HG03442 (cell line): Measurements from ENCODE around the gene CLIC4.
"Not testable (repeated sequence)": the region's sequence is repeated elsewhere in the genome, so short reads cannot be mapped to it uniquely, and the experiment has no call there.

Experiments used
- ATAC-seq: cut with Tn5 transposase; IDR thresholded peaks from one replicate; pipeline ENCODE4 v1.9.1; 2021; ENCODE audit warnings: mild to moderate bottlenecking, moderate library complexity; ENCODE audit not compliant: unreplicated experiment

CLIC4 gene

DNA sequence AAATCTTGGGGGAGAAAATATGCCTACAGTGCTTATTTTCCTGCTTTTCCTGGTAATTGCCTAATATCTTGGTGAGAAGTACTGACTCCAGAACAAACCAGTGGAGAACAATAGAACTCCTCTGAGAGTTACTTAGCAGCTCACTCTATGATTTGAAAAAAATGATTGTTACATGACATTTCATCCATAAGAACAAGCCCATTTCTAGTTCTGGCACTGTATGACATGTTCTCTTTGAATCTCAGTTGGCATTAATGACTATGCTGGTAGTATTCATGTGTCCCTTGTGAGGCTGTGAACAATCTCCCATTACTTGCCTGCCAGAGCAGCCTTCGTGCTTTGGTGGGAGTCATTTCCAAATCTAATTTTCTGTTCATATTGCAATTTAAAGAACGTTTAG, 58.0 kb downstream of the CLIC4 start:
- no peak for ATAC-seq

DNA sequence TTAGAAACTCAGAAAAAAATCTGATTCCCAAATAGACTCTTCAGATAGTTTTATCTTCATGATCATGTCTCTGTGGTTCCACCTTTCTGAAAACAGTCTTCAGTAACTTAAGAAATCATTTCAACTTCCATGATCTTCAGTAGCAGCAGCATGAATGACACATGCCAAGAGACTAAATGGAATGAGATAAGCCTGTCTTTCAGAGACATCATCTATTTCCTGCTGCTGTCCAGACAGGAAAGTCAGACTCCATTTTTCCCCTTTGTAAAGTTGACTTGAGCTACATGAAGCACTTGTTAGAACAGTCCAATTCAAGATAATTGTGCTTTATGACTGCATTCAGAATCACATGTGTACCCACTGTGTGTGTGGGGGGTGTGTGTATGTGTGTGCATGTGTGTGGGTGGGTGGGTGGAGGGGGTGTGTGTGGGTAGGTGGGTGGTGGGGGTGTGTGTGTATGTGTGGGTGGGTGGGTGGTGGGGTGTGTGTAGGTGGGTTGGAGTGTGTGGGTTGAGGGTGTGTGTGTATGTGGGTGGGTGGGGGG, 58.8 kb downstream of the CLIC4 start:
- ATAC-seq: no peak

DNA sequence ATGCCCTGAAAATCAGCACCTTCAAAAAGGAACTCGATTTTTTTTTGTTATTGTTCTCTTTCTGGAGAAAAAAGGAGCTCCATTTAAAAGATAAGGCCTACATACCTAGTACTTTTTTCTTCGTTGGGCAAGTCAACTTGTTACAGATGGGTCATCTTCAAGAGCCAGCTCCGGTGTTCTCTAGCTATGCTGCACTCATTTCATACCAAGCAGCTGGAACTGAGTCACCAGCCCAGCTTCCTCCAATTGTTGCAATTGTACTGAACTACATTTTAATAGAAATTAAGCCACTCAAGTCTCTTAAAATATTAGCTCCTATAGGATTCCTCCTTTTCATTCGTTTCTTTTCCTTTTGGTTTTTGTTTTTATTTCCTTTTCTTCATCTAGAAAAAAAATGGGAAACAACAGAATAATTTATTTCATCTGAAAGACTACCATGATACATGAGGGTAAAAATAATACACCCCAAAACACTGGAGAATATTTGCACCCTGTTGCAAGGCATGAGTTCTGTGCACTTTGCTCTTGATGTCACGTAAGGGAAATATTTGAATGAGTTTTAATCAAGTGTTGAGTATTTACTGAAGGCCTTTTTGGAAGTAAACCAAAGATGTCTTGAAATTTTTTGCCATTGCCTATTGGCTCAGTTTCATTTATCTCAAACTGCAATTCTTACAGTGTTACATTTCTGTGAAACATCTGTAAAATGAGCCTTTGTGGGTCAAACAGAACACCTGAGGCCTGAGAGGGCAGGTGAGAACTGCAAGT, 60.5 kb downstream of the CLIC4 start:
- no peak for ATAC-seq

DNA sequence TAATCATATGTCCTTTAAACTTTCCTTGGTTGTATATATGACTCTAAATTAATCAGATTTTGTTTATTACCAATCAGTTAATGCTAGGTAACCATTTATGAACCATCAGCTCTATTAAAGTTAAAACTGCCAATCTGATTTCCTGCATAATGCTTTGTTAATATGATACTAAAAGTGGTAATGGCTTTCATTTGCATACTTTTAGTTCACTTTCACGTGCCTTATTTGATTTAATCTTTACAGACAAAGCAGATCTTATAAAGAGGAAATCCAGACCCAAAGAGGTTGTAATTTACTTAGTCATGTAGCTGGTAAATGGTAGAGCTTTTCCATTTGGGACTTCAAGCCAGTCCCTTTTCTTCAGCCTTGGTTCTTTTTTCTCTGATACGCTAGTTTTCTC, 61.3 kb downstream of the CLIC4 start:
- ATAC-seq: no peak

- not testable (repeated sequence) for ATAC-seq
Measured at GRCh38 chr1:24811494-24811893, 66.2 kb downstream of the CLIC4 start.

DNA sequence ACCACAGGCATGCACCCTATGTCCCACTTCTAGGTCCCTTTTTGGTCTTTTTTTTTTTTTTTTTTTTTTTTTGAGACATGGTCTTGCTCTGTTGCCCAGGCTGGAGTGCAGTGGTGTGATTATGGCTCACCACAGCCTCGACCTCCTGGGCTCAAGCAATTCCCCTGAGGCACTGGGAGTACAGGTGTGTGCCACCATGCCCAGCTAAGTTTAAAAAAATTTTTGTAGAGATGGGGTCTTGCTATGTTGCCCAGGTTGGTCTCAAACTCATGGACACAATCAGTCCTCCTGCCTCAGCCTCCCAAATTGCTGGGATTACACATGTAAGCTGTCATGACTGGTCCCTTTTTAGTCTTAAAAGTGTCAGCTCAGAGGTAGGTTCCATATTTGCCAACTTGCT, 75.0 kb downstream of the CLIC4 start:
- ATAC-seq: not testable (repeated sequence)

DNA sequence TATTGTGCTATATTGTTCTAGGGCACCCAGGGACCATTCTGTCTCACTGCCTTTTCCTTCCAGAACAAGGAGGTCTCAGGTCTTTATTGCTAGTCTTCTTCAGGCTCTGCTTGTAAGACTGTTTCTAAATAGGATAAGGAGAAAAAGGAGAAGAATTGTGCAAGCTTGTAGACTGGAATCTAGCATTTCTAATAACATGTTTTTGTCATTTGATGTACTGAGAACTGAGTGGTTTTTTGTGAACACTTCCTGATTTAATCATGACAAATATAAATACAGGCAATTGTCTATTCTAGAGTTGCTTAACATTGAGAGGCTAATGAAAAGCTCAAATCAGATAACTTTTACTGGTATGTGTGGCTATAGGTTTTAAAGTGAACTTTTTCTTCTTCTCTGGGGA, 77.6 kb downstream of the CLIC4 start:
- no peak for ATAC-seq

DNA sequence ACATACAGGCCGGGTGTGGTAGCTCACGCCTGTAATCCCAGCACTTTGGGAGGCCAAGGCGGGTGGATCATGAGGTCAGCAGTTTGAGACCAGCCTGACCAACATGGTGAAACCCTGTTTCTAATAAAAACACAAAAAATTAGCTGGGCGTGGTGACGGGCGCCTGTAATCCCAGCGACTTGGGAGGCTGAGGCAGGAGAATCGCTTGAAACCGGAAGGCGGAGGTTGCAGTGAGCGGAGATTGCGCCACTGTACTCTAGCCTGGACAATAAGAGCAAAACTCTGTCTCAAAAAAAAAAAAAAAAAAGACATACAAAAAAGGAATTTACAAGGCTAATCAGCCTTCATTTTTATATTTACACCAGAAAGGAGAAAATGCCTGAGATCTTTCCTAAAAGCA, 78.2 kb downstream of the CLIC4 start:
- not testable (repeated sequence) for ATAC-seq

DNA sequence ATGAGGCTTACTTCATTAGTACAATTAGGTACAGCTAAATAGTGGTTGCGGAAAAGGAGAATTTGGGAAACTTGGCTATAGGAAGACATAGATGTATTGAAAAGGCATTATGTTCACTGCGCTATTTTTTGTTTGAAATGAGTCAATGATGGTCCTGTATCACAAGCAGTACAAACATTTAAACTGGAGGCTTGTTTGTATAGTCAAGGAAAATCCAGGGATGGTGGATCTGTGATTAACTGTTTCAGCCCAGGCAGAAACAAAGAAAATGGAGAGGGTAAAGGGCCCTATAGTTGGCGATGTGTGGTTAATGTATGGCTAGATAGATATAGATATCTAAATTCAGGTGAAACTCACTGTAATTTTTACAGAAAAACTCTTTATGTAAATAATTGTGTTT, 79.9 kb downstream of the CLIC4 start:
- ATAC-seq: no peak

DNA sequence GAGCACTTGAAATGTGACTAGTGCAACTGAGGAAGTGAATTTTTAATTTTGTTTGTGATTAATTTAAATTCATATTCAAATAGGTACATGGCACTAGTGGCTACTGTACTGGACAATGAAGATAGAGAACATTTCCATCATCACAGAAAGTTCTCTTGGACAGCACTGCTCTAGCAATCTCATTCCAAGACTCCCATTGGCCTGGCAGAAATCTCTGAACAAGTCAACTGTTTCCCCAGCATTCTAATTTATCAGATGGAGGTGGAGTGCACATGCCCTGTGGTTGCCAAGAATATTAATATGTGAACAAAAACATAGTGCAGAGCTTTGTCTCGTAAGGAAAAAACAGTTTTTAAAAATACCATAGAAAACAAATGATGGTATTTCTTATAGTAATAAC, 81.3 kb downstream of the CLIC4 start:
- no peak for ATAC-seq

- no peak for ATAC-seq
Measured at GRCh38 chr1:24827379-24828135, 82.3 kb downstream of the CLIC4 start.

- ATAC-seq: no peak
Measured at GRCh38 chr1:24828183-24828886, 83.1 kb downstream of the CLIC4 start.

GRCh38 chr1:24828887-24829192, 83.6 kb downstream of the CLIC4 start:
- ATAC-seq: no peak

GRCh38 chr1:24830680-24831272, 85.5 kb downstream of the CLIC4 start:
- ATAC-seq: no peak

DNA sequence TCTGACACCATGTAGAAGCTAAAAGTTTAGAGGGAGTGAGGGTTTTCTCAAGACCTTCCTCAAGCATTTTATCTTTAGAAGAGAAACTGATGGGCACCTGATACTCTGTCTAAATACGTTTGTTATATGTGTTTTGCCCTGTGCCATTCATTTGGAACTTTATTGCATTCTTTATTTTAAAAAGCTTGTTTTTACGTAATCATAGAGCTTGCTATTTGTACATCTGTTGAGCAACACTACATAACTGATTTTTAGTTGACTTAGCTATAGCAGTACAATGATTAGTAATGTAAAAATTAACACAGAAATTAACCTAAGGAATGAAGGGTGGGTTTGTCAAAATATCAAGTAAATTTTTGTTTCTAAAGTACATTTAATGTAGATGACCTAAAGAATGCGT, 96.3 kb downstream of the CLIC4 start:
- no peak for ATAC-seq

DNA sequence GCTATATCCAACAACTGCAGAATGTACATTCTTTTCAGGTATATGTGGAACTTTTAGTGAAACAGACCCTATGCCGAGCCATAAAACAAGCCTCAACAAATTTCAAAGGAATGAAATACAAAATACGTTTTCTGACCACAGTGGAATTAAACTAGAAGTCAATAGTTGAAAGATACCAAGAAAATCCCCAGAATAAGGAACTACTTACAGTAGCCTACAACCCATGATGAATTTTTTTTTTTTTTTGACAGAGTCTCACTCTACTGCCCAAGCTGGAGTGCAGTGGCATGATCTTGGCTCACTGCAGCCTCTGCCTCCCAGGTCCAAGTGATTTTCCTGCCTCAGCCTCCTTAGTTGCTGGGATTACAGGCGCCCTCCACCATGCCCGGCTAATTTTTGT, 101.4 kb downstream of the CLIC4 start:
- no peak for ATAC-seq

DNA sequence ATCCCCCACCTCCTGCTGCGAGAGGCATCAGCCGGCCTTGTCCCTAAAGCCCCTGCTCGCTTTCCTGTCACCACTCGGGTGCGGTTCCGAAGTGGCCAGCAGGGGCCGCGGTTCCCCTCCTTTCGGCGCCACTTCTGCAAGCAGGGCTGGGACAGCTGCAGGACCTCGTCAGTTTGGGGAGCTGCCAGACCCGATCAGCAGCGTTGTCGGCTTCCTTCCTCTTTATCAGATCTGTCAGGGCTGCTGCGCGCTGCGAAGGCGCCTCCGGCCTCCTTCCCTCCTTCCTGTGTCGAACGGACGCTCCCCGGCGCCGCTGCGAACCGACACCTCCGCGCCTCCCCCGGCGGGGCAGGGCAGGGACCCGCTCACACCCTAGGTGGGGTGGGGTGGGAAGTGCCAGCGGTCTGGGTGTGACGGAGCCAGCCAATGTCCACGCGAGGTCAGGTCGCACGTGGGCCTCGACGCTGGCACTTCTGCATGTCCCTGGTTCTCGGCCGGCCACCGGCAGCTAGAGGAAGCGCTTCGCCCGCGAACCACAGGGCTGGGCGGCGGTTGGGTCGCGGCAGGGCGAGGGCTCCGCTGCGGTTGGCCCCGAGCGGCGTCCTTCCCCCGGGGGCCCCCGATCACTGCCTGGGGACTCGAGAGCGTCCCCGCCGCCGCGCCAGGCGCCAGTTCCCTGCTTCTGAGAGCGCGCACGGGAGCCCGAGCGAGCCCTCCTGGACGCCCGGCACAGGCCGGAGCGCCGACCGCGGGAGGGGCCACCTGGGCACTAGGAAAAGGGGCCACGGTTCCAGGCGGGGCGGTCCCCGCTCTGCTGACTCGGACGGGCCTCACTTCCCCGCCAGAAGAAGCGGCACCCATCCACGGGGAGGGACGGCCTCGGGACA, 103.0 kb downstream of the CLIC4 start:
- peak; percentile 82 for ATAC-seq

DNA sequence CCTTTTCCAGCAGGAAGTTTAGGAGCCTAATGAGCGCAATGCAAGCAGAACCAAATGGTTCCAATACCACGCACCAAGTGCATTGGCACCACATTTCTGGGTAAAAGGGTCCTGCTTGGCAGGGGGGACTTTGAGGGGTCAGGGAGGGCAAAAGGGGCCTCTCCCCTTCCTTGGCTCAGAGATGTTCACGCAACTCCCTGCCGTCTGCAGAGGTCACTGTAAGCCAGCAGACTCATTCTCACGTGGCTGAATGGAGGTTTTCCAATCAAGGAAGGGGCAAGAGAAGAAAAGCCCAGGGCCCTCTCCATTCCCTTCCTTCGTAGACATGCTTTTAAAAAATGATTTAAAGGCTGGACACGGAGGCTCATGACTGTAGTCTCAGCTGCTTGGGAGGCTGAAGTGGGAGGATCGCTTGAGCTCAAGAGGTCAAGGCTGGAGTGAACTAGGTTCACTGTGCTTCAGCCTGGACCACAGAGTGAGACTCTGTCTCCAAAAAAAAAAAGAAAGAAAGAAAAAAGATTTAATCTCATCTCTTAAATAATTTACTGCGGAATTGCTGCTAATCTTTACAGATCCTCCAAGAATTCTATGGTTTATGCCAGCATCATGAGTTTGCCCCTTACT, 104.5 kb downstream of the CLIC4 start:
- no peak for ATAC-seq

DNA sequence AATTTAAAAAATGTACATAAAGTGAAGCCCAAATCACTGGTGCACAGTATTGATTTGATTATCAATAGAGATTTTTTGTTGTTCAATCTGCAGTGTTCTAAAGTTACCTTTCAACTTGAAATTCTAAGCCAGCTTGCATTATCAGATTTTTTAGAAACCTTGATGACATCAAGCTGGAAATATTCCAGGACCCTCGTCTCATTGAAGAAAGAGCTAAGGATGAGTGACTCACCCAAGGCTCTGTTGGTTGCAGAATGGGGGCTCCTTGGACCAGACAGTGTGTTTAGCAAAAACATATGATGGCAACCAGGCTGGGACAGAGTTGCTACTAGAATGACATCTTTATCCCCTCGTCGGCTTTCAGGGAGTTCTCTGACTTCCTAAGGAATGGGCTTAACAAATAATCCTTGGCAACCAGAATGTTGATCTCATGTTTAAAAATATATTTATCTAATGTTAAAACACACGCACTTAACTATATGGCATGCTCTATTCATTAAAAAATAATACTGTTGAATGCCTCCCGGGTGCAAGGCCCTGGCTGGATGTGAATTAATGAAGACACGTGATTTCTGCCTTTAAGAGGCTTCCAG, 105.2 kb downstream of the CLIC4 start:
- ATAC-seq: no peak

DNA sequence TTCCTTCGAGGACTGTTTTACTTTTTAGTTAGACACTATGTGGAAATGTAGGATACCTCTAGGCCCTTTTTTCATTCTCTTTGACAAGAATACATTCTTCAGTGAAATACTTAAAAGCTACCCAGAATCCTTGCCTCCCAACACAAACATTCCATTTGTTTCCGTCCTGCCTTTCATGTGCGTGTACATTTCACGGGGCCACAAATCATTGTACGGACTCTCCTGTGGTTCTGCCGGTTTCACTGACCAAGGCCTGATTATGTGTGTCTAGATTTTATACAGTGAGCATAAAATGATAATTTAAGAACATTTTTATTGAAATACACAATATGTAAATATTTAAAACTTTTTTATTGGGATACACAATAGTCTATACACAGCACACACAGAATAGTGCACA, 108.4 kb downstream of the CLIC4 start:
- ATAC-seq: no peak
